Left renal pelvis (tissue), 4 donors: ENCODE measurements around the gene CYP46A1. TPM values are rescaled to one million over a fixed set of nuclear protein-coding genes. Genes with fewer than 3 reads are reported as not detected.
"Not testable (repeated sequence)": the region's sequence is repeated elsewhere in the genome, so short reads cannot be mapped to it uniquely, and the experiment has no call there.

Experiments used
- DNase-seq, 4 donors: peaks; one replicate each; pipeline ENCODE4 v3.0.0-alpha.2; 2013; ENCODE audit warnings: low read depth in 4 of 4, low spot score in 3 of 4
- polyA plus RNA-seq, 4 donors: library from polyadenylated mRNA; unstranded; fragments of 120-200 nt; gene quantifications; one replicate each; pipeline ENCODE4 v1.2.1, GENCODE V29; 2013; ENCODE audit not compliant: insufficient read length in 4 of 4

Gene CYP46A1
- polyA plus RNA-seq, 4 donors, result 1.4 to 4.2 (median 2.8) TPM

DNA sequence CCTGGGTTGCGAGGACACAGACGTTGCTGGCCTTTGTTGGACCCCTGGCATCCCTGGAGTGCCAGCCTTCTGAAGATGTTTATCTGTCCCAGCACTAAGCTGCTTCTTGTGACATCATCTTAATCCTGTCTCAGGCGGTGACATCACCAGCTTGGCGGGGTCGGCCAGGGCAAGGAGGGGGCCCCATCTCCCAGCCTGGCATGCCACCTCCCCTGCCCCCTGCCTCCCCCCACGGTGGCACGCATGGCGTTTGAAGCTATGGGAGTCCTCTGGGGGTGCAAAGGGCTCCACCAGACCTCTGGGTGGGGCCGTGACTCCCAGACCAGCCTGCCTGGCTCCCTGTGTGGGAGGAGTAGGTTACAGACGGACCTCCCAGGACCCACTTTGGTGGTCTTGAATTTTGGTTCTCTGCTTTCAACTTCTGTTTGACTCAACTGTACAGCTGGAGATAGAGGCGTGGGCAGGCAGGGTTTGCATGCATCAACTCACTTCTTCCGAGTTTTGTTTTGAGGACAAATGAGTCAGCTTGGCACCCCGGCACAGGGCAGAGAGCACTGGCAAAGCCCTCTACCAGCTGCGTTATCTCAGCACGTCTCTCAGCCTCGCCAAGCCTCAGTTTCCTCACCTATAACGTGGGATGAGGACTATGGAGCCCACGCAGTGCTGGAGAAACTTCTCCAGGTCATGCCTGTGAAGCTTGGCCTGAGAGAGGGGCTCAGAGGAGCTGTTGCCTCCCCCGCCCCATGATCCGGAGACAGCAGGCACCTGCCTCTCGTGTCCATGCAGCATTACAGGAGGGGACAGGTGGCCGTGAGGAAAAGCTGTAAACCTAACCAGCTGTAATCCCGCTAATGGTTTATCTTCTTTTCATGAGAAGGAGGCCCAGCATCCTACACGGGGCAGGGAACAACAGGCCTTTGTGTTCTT lies 70.3 kb downstream of the CYP46A1 start:
- no peak for DNase-seq

DNA sequence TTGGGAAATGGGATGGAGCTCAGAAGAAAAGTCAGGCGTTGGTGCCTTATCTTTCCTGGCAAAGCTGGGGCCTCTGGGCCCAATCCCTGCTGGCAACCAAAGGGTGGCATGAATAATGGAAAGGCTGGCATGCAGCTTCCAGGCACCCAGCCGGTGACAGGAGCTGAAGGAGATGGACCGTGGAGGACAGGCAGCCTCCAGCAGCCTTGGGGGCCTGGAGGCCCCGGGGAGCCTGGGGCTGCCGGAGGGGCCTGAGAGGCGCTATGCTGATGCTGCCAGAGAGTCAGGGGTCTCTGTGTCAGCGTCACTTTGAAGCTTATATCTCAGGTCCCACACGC lies 70.9 kb downstream of the CYP46A1 start:
- no peak for DNase-seq

DNA sequence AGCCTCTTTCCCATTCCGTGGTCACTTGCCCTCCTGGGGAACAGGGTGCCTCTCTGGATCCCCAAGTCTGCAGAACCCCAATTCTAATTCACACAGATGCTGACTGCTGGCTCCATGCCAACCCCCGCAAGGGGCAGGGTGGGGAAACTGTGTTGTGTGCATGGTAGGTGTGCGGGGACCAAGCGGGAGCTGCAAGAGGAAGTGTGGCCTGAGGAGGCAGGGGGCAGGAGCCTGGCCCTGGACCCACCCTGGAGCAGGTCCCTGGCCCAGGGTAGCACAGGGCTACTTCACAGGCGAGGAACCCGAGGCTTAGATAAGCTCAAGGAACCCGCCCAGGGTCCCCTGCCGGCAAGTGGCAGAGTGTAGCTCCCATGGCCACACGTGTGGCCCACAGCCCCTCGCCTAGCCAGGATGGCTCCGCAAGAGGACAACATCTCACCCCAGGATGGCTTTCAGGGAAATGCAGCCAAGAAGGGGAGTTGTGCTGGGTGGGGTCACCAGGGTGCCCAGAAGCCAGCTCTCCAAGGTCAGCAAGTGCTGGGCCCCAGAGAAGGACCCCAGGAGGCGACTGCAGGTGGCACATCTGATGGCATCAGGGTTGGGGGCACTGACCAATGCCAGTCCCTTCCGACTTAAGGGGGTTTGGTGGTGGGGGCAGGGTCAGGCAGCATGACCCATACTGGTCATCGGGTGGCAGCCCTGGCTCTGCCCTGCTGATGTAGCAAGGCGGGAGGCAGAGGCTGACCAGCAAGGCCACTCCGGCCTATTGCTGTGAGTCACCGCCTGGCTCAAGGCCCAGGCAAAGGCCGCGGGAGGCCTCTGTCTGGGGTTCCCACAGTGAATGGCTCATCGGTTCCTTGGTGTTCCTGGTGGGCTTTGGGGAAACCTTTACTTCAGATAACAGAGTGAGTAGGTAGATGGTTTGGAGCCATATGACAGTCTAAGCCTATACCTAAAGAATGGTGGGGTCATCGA lies 71.8 kb downstream of the CYP46A1 start:
- no peak for DNase-seq

DNA sequence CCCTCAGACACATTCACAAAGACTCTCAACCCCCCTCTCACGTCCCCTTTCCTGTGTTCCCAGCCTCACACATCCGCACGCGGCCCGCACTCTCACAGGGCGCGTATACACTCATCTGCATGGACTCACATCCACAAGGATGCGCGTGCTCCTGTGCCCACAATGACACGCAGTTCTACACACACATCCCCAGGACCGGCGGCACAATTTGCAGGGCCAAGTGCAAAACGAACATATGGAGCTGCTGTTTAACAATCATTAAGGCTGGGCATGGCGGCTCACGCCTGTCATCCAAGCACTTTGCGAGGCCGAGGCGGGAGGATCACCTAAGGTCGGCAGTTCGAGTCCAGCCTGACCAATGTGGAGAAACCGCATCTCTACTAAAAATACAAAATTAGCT lies 72.7 kb downstream of the CYP46A1 start:
- no peak for DNase-seq

DNA sequence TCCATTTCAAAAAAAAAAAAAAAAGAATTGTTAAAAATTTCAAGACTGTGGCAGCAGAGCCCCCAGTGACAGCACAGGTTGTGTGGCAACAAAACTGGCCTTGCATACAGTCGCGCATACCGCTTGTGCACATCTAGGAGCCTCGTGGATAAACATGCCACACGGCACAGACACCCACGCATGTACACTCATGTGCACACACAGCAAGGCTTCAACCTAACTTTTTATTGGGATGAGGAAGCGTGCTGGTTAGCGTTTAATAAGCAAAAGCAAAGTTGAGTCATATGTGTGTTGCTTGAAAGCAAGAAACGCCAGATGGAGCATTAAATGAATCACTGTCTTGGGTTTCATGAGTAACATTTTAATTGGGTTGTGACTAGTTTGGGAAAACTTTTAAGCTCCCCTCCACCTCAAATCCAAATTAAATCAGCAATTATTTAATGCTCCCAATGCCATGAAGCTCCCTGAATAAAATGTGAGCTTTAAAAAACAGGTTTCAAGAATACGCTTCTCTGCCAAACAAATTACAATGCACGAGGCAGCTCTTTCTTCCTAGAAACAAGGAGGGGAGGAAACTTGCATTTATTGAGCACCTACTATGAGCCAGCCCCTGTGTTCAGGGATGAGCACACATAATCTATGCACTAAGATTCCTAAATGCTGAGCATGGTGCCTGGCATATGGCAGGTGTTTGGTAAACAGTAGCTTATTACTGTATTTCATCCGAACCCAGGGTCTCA lies 73.4 kb downstream of the CYP46A1 start:
- no peak for DNase-seq

DNA sequence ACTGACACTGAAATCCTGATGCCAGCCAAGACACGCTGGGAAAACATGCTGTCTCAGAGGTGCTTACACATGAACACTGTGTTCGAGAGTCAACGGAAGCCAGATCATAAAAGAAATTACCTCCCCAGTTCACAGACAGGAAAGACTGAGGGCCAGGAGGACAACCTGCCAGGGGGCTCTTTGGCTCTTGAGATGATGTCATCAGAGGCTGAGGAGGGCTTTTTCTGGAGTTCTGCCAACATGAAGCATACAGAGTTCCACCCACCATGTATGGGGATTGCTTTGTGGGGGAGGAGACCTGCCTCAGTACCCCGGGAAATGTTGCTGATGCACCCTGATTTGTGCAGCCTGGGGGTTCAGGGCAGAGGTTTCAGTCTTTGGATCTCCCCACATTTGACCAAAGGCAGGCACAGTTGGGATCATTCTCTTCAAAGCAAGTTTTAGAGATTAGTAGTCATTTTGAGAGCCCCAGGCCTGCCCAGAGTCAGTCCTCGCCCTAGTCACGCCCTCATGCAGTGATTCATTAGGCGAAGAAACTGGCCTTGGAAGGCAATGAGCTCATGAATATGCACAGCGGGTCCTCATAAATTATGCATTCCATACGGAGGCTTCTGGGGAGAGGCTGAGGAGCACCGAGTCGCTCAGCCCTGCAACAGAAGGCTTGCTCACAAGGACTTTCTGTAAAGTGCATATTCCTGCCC lies 74.2 kb downstream of the CYP46A1 start:
- DNase-seq, result peak in 3 of 4 donors; percentile 63 to 73 (median 73)

DNA sequence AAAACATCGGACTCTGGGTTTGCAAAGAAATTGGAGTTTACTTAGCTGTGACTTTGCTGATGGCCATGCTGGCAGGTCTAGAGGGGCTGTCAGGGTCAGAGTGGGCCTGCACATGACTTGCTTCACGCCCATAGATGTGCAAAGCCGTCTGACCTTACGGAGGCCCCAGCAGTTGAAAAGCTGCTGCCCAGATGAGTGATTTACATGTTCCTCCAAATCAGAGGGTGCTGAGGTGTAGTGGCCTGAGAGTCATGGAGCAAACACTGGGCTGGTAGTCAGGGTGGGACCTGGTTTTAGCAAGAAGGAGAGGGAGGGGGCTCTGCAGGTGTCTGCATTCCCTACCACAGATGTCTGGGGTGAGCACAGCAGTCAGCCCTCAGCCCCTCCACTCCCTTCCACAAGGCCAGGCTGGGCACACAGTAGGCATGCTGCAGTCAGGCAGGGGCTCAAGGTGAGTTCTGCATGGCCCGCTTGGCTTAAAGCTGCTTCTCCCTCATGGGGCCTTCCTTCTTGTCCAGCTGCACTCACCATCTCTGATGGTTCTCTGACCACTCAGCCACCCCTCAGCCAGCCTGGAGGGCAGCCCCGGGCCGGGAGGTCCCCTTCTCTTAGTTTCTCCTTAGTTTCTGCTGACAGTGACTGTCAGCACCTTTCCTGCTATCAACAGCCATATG lies 74.9 kb downstream of the CYP46A1 start:
- no peak for DNase-seq

DNA sequence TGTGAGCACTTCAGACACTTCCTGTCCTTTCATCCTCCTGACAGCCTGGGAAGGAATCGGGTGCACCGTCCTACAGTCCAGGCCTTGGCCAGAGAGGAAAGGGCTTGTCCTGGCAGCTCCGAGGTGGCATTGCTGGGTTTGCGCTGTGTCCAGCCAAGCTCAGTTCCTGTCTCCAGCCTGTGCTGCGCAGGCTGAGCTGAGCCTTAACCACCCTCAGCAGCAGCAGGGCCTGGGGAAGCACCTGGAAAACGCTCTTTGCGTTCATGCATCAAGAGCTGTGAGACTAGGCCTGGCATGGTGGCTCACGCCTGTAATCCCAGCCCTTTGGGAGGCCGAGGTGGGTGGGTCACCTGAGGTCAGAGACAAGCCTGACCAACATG lies 75.4 kb downstream of the CYP46A1 start:
- no peak for DNase-seq

DNA sequence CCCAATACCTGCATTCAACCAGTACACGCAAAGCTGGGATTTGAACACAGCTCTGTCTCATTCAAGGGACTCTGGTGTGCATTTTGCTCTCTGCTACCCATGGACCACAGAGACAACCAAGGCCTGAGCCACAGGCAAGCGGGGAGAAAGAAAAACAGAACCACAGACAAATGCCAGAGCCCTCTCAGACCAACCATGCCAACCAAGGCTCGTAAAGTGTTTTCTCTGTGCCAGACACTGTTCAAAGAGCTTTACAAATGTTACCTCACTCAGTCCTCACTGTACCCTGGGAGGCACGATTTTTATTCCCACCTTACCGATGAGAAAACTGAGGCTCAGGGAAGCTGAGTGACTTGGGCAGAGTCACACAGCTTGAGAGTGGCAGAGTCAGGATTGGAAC lies 76.7 kb downstream of the CYP46A1 start:
- DNase-seq, result no peak

DNA sequence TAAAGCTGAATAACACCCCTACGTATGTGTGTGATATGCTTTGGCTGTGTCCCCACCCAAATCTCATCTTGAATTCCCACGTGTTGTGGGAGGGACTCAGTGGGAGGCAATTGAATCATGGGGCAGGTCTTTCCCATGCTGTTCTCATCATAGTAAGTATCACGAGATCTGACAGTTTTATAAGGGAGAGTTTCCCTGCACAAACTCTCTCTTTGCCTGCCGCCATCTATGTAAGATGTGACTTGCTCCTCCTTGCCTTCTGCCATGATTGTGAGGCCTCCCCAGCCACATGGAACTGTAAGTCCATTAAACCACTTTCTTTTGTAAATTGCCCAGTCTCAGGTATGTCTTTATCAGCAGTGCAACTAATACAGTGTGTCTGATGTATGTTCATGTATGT lies 78.8 kb downstream of the CYP46A1 start:
- DNase-seq, result not testable (repeated sequence)

DNA sequence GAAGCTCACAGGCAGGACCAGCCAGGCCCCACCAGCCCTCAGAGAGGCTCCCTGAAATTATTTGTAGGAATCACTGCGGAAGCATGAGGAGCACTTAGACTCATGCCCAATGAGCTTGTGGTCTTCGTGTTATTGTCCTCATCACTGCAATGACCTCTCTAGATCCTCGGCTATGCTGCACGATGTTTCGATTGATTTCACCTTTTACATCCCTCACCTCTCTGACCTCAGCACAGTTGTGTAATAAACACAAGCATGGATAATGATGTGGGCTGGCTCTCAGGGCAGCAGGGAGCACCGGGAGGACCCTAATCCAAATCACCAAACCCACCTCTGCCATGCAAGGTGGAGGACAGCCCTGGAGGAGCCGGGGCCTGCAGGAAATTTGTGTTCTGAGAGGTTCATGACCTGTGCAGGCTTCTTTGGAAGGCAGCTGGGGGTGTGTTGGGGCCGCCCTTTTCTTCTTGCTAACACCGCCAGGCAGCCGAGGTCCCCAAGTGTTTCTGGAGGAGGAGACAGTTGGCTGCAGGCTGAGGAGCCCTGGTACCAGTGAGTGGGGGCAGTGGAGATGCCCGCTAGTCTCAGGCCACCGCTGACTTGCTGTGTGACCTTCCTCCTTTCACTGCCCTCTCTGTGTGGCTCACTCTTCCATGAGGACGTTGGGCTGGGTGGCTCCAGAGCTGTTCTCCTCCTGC lies 79.6 kb downstream of the CYP46A1 start:
- no peak for DNase-seq

DNA sequence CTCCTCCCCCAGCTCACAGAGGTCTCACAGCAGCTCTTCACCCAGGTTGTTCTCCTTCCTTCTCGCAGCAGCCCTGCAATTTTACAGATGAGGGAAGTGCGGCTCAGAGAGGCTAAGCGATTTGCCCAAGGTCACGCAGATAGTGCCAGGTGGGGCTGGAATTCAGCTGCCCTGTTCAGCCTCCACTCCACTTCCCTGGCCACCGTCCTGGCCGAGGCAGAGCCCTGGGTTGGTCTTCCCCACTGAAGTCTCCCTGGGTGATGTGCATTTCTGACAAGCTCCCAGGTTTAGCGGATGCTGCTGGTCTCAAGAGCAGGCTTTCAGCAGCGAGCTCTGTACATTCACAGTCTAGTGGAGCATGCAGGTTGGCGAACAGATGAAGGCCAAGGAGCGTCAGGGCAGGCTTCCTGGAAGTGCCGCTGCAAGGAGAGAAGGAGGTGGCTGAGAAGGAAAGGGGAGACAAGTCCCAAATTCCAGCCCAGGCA lies 80.2 kb downstream of the CYP46A1 start:
- no peak for DNase-seq

DNA sequence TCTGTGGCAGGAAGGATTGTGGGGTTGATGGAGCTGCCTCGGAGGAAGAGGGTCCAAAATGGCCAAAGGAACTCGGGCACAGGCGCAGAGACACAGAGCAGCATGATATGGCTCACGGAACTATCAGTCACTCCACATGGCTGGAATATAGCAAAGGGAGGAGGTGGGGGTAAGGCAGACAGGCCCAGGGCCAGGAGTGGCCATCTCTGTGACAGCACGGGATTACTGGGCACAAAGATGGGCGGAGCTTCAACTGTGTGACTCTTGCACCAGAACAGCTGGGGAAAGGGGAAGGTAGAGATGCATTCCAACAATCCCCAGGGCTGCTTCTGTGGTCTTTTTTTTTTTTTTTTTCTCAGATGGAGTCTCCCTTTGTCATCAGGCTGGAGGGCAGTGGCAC lies 84.3 kb downstream of the CYP46A1 start:
- no peak for DNase-seq

DNA sequence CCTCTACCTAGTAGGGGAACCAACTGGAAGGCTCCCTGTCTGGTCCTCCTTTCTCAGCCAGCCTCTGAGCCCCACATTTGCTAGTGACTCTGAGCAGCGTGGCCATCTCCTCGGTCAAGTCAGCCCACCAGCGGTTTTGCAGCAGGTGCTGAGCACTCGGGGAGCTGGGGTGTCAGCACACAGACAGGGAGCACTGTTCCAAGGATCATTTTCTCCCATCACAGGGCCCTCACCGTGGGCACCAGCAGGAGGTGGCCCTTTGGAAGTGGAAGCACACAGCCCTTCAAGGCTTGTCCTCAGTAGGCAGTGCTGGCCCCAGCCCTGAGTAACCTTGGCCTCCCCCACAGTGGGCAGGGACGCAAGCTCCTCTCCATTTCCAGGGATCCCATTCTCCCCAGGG lies 85.0 kb downstream of the CYP46A1 start:
- DNase-seq, result no peak

DNA sequence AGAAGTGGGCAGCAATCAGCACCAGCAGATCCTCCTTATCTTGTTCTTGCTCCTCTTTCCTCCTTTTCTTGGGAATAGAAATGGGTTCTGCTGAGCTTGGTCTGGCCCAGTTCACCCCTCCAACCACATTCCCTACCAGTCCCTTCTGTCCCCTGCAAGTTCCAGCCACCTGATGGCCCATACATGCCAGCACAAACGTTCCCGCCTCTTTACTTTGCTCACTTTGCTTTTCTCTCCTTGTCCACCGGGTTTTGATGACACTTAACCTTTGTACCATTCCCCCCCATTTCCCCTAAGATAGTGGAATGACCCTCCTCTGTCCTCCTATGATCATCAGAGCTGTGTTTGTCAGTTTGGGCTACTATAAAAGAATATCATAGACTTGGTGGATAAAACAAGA lies 85.7 kb downstream of the CYP46A1 start:
- no peak for DNase-seq

DNA sequence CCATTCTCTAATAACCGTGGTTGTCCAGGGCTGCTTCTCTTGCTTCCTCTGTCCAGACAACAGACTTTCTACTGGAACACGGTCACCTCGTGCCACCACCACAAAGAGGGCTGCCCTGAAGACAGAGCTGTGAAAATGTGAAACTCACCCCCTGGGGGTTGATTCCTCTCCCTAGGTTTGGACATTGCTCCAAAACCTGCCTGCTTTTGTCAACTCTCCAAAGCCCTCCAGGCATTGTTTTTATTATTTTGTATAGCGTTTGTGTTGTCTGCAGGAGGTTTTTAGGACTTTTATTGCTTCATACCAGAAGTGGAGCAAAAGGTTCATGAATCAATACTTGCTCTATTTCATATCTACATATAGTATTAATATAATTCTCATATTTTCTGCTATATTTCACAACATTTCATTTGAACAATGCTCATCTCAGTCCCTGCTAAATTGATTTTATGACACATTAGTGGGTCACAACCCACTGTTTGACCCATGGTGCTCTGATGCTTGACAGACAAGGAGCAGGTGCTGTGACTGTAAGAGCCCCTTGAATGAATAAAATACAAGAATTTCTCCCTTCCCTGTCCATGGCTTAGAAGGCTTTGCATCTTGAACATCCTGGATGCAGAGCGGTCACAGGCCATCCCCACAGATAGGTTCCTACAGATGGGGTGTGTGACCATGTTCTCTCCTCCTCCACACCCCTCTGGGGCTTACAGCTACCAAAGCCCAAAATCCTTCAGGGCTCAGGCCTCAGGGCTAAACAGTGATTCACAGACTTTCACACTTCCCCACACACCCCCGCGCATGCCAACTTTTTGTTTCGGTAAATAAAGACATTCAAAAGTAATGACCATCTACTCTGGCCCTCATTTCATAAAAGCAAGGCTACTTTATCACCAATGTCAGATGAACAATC lies 88.5 kb downstream of the CYP46A1 start:
- no peak for DNase-seq

DNA sequence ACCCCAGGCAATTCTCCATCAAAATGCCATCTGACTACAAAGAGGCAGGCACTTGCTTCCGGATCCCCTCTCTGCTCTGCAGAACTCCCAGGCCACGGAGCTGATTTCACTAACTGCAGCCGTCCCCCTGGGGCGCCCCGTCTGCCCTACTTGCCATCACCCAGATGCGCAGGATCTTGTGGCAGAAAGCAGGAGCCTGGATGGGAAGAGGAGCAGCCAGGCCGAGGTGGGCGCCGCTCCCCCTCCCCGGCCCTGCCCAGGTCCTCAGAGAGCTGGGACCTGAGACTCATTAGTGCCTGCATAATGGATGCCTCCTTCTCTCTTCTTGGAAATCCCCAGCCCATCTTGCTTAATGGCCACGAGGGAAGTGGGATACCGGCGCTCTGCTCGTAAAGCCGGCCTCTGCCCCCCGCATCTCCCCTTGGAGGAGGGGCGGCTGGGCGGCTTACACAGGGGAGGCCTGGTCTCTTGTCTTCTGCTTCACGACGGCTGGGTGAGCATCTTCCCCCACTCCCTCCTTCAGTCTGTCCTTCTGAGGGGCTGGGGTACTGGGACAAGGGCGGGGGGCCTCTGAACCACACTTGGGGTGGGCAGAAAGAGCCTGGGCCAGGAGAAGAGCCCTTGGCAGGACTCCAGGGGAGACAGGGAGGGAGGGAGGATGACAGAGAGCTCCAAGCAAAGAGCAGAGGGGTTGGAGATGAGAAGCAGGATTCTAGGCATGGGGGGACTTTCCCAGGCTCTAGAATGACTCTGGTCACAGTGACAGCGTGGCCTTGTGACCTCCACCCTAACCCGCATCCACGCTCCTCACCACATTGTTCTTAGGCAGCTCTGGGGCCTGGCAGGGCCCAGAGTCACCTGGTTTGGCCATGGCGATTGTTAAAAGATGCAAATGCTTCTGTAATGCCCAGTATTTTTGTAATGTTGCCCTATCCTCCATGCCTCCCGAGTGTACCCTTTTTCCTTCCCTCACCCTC lies 89.7 kb downstream of the CYP46A1 start:
- no peak for DNase-seq
